Ovary (tissue), 9 donors: Measurements from ENCODE around the gene RNF145. TPM values are rescaled to one million over a fixed set of nuclear protein-coding genes. Genes with fewer than 3 reads are reported as not detected.

Source experiments
- DNase-seq, 5 donors: peaks; one replicate each; pipeline ENCODE4 v3.0.0-alpha.2; 2019 to 2020
- H3K27ac ChIP-seq, 2 donors: fragments of 200-600 bp; one replicate each; pipeline versions ENCODE4 v1.5.1 to v1.8.0; 2019 to 2022
- H3K27me3 ChIP-seq: fragments of 200-600 bp; one replicate; pipeline ENCODE4 v1.8.0; 2022
- H3K36me3 ChIP-seq: fragments of 200-600 bp; sonication (generic); one replicate; pipeline ENCODE4 v1.5.1; 2019
- H3K4me1 ChIP-seq: one replicate; pipeline ENCODE4 v1.8.1; 2013; ENCODE audit warnings: mild to moderate bottlenecking, moderate library complexity; ENCODE audit not compliant: insufficient read depth
- H3K4me3 ChIP-seq: fragments of 200-600 bp; sonication (generic); one replicate; pipeline ENCODE4 v1.5.1; 2017
- H3K9me3 ChIP-seq, 2 donors: fragments of 200-600 bp in 1 of 2; sonication (generic) in 1 of 2; one replicate each; pipeline versions ENCODE4 v1.5.1 to v1.8.1; 2013 to 2019; ENCODE audit warnings: mild to moderate bottlenecking in 1 of 2, moderate library complexity in 1 of 2
- EP300 ChIP-seq: sonication (generic); formaldehyde crosslinking; IDR thresholded peaks from one replicate; pipeline ENCODE4 v1.6.1; 2017; ENCODE audit warnings: antibody characterized with exemption
- POLR2A ChIP-seq: fragments of 450-650 bp; IDR thresholded peaks from one replicate; pipeline ENCODE4 v1.6.1; 2017; ENCODE audit warnings: antibody characterized with exemption, mild to moderate bottlenecking, moderate library complexity
- WGBS, 3 donors: extraction: QIAGEN DNeasy Blood & Tissue Kit in 1 of 3; methylation state at CpG; one replicate each; pipeline versions ENCODE4 v1.1.5 to v1.1.7; 2013 to 2017; 5-methylcytosine and 5-hydroxymethylcytosine counted together
- intact Hi-C, 4 donors: fragments of 100-400 bp; cut with DNase I; formaldehyde crosslinking; loops; one replicate each; pipeline versions ENCODE4 v1.11.0 to v1.15.1; 2022 to 2023
- polyA plus RNA-seq, 2 donors: library from polyadenylated mRNA; stranded (reverse); fragments of 200-250 nt in 1 of 2; fragments of 350-450 nt in 1 of 2; fragmentation: Illumina TruSeq in 1 of 2; extraction: RNeasy Lipid Tissue Mini Kit (QIAGEN cat#74804) in 1 of 2; gene quantifications; one replicate each; pipeline ENCODE4 v1.2.3, GENCODE V29; 2013 to 2014
- total RNA-seq, 7 donors: library from RNA; depleted of rRNA in 2 of 7; stranded (reverse); fragments of >200 nt in 2 of 7; fragmentation: NEBNext Ultra II Directional in 3 of 7; extraction: Animal tissue kit (Norgen Biotek cat#: 25700) in 3 of 7; gene quantifications; one replicate each; pipeline versions ENCODE4 v1.1.0 to v1.2.4, GENCODE V29; 2016 to 2023
- TF ChIP-seq, protein P1 (sequence below), 3 donors: fragments of 450-650 bp in 2 of 3; fragments of 200-600 bp in 1 of 3; IDR thresholded peaks; one replicate each; pipeline versions ENCODE4 v1.5.1 to v1.8.0; 2016 to 2022; ENCODE audit warnings: antibody characterized with exemption in 3 of 3, mild to moderate bottlenecking in 1 of 3
- donor health status: DM: no; HTN: no; CAD: no; lungs with moderate emphysema.
- donor health status: DM: no; HTN: no; CAD: no.
- donor health status: Bipolar disorder and iron deficiency.
- donor health status: DM: yes; HTN: yes; CAD: no.
- donor health status: DM: no; HTN: no; CAD: no.
- donor health status: DM: yes; HTN: yes; CAD: no.

RNF145 gene
- total and polyA plus RNA-seq, 9 donors: 39.0 to 66.4 (median 53.4) TPM

DNA sequence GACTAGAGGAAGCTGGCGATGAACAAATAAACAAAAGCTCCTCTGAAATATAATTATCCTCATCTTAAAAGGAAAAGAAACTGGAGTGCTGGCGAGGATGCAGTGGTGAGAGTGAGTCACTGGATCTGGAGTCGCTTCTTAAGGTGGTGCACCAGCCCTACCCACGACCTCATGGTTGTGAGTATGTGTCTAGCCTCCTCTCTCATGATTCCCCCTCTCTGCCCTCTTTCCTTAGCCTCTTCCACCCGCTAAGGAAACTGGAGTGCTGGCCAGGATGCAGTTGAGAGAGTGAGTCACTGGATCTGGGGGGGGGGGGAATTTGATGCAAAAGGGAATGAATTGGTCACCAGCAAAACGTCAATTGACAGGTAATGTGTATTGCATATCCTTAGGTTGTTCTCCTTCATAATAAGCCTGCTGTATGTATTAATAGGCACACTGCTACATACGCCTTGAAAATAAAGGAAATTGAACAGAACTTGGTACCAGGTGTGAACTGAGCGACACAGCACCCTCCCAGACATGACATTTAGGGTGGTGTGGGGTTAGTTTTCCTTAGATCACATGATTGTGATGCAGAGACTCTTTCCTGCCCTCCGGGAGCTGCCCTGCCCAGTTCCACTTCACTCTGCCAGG is 73.3 kb downstream of the RNF145 start:
- no peak overlapping the region for H3K4me3 ChIP-seq
- TF ChIP-seq POLR2A (no peak), EP300 (no peak)
- TF ChIP-seq, protein P1, sequence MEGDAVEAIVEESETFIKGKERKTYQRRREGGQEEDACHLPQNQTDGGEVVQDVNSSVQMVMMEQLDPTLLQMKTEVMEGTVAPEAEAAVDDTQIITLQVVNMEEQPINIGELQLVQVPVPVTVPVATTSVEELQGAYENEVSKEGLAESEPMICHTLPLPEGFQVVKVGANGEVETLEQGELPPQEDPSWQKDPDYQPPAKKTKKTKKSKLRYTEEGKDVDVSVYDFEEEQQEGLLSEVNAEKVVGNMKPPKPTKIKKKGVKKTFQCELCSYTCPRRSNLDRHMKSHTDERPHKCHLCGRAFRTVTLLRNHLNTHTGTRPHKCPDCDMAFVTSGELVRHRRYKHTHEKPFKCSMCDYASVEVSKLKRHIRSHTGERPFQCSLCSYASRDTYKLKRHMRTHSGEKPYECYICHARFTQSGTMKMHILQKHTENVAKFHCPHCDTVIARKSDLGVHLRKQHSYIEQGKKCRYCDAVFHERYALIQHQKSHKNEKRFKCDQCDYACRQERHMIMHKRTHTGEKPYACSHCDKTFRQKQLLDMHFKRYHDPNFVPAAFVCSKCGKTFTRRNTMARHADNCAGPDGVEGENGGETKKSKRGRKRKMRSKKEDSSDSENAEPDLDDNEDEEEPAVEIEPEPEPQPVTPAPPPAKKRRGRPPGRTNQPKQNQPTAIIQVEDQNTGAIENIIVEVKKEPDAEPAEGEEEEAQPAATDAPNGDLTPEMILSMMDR (IDR thresholded peaks at IDR 0.05): no peak
- H3K27ac ChIP-seq: no peak overlapping the region
- H3K4me1 ChIP-seq: no peaks in the 10 kb centered on the region
- no peaks in the 10 kb centered on the region for H3K36me3 ChIP-seq
- no peaks in the 10 kb centered on the region for H3K27me3 ChIP-seq
- WGBS, 3 donors: 42 to 46% (median 42%) methylated on average over 9 of the region's 9 CpGs
- no peaks in the 10 kb centered on the region for H3K9me3 ChIP-seq
- intact Hi-C loops: no loop called here
- DNase-seq: no peak

DNA sequence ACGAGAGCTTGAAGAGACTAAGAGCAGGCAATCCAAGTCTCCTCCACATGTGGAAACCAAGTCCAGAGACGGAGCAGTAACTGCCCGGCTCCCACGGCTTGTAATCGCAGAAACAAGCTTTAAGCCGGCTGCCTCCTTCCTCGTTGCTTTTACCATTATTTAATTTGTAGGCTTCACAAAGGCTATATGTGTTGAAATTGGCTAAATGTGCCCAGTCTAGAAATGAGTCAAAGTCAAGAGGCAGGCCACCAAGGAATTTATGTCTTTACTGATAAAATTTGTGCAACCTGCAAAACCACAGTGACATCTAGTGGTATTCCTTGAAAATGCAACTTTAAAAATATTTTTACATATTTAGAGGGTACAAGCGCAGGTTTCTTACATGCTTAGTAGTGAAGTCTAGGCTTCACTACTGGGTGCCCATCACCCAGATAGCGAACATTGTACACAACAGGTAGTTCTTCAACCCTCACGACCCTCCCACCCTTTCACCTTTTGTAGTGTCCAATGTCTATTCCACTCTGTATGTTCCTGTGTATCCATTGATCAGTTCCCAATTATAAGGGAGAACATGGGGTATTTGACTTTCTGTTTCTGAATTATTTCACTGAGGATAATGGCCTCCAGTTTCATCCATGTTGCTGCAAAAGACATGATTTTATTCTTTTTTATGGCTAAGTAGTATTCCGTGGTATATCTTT is 76.2 kb downstream of the RNF145 start:
- Histone ChIP-seq H3K27ac (peak overlapping the region in 1 of 2 donors; percentile 43), H3K36me3 (no peaks in the 10 kb centered on the region), H3K4me1 (no peaks in the 10 kb centered on the region), H3K4me3 (no peak overlapping the region), H3K9me3 (no peaks in the 10 kb centered on the region), H3K27me3 (no peaks in the 10 kb centered on the region)
- intact Hi-C loops: loop anchor here in 2 of 4 donors (5.0 kb wide), 1 partner anchor 1371 kb away; no protein-coding TSS in a partner anchor
- no peak for TF ChIP-seq EP300
- TF ChIP-seq, protein P1 (IDR thresholded peaks at IDR 0.05): peak; percentile 82 to 88 (median 82)
- no peak for TF ChIP-seq POLR2A
- 10 to 11% (median 11%) methylated on average over 11 of the region's 11 CpGs for WGBS, 3 donors
- DNase-seq: peak in 4 of 5 donors; percentile 27 to 45 (median 33)

DNA sequence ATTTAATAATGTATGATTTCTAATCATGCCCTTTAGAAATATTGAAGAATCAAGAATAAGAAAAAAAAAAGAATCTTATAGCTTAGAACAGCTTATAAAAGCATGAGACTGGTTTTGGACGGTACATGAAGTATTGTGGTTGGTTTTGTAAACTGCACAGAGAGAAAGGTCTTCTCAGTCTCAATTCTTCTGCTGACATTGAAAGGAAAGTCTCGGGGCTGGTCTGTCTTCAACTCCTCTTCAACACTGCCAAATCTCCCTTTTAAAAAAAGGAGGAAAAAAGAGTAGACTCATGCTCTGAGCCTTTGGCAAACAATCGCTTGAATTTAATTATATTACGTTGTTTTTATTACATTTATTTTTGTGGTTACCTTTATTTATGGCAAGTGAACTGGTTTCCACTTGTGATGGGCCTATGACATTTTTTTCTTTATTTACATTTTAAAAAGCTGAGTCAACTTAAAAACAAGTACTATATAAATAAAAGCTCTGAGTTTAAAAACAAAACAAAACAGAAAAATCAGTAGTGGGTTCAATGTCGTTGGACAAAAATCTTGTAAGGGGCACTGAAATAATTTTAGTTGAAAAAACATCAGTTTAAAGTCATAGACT is 76.8 kb downstream of the RNF145 start:
- Histone ChIP-seq H3K4me1 (no peaks in the 10 kb centered on the region), H3K4me3 (no peak overlapping the region), H3K27ac (peak overlapping the region in 1 of 2 donors; percentile 43), H3K27me3 (no peaks in the 10 kb centered on the region), H3K9me3 (no peaks in the 10 kb centered on the region), H3K36me3 (no peaks in the 10 kb centered on the region)
- no peak for DNase-seq
- WGBS, 3 donors: 13 to 21% (median 19%) methylated on average over 5 of the region's 5 CpGs
- intact Hi-C loops: loop anchor here in 2 of 4 donors (5.0 kb wide), 1 partner anchor 1370 kb away; no protein-coding TSS in a partner anchor
- TF ChIP-seq, protein P1 (IDR thresholded peaks at IDR 0.05): no peak
- TF ChIP-seq EP300: no peak
- no peak for TF ChIP-seq POLR2A

DNA sequence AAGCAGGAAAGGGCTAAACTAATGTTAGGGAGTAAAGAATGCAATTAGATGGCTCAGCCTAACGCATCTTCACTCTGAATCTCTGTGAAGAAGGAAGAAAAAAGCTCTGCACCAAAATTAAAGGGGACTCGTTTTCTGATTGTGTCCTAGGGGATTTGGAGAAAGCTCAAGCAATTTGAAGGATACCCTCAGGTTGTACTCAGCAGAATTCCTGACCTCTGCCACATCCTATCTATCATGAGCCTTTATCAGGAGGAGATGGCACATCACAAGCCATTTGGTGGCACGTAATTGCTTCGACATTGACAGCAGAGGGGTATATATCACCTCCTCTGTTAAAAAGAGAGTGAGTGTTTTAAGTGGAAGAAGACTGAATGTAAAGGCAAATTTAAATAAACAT is 77.4 kb downstream of the RNF145 start:
- no peak overlapping the region for H3K4me3 ChIP-seq
- 78 to 83% (median 81%) methylated on average over 4 of the region's 4 CpGs for WGBS, 3 donors
- no peaks in the 10 kb centered on the region for H3K4me1 ChIP-seq
- H3K9me3 ChIP-seq: no peaks in the 10 kb centered on the region
- intact Hi-C loops: loop anchor here in 2 of 4 donors (5.0 kb wide), 1 partner anchor 1370 kb away; no protein-coding TSS in a partner anchor
- H3K27ac ChIP-seq: peak overlapping the region in 1 of 2 donors; percentile 43
- DNase-seq: no peak
- TF ChIP-seq, protein P1 (IDR thresholded peaks at IDR 0.05): no peak
- H3K36me3 ChIP-seq: no peaks in the 10 kb centered on the region
- H3K27me3 ChIP-seq: no peaks in the 10 kb centered on the region
